ENCODE results near the gene ANKRD11.

The ANKRD11 gene

GRCh38 chr16:89490439-89491237 is at the start of gene ANKRD11:
ANKRD11 (minus strand) TSS chr16:89490561; CDS start chr16:89317019, 173,542 bp downstream.
- peak; percentile 99 to 100 for DNase-seq

GRCh38 chr16:89538286-89538685 is 47.9 kb upstream of the ANKRD11 start:
- DNase-seq: no peak

- no peak for DNase-seq
Observed at GRCh38 chr16:89537549-89537925, 47.2 kb upstream of the ANKRD11 start.

- no peak for DNase-seq
Observed at GRCh38 chr16:89536886-89537548, 46.7 kb upstream of the ANKRD11 start.

GRCh38 chr16:89536371-89536770 is 46.0 kb upstream of the ANKRD11 start:
- DNase-seq: no peak

GRCh38 chr16:89534252-89534756 is 43.9 kb upstream of the ANKRD11 start:
- peak; percentile 49 to 66 for DNase-seq

- no peak for DNase-seq
Observed at GRCh38 chr16:89531821-89532526, 41.6 kb upstream of the ANKRD11 start.

- DNase-seq: no peak
Observed at GRCh38 chr16:89530401-89531381, 40.3 kb upstream of the ANKRD11 start.

- no peak for DNase-seq
Observed at GRCh38 chr16:89529097-89529496, 38.7 kb upstream of the ANKRD11 start.

- DNase-seq: no peak
Observed at GRCh38 chr16:89525146-89525913, 35.0 kb upstream of the ANKRD11 start.

GRCh38 chr16:89523680-89524344 is 33.5 kb upstream of the ANKRD11 start:
- no peak for DNase-seq

- DNase-seq: no peak
Observed at GRCh38 chr16:89522287-89522686, 31.9 kb upstream of the ANKRD11 start.

GRCh38 chr16:89519881-89520280 is 29.5 kb upstream of the ANKRD11 start:
- no peak for DNase-seq

- DNase-seq: no peak
Observed at GRCh38 chr16:89517128-89517527, 26.8 kb upstream of the ANKRD11 start.

- DNase-seq: no peak
Observed at GRCh38 chr16:89512453-89512852, 22.1 kb upstream of the ANKRD11 start.

GRCh38 chr16:89511374-89511773 is 21.0 kb upstream of the ANKRD11 start:
- no peak for DNase-seq

GRCh38 chr16:89510526-89510925 is 20.2 kb upstream of the ANKRD11 start:
- no peak for DNase-seq

GRCh38 chr16:89507834-89508590 is 17.7 kb upstream of the ANKRD11 start, which contains the start of gene SPG7:
SPG7 (plus strand) TSS chr16:89508403; CDS start chr16:89508418, 15 bp downstream.
- peak; percentile 89 to 93 for DNase-seq

- DNase-seq: peak in 1 of 2 donors; percentile 24
Observed at GRCh38 chr16:89507214-89507833, 17.0 kb upstream of the ANKRD11 start.
